CD14-positive monocyte (primary cell): ENCODE results near the gene SMYD3. TPM values are rescaled to one million over a fixed set of nuclear protein-coding genes. Genes with fewer than 3 reads are reported as not detected.

ENCODE experiments used
- DNase-seq, 3 donors: peaks; one replicate each; pipeline ENCODE4 v3.0.0-alpha.2; 2011 to 2022
- H2AFZ ChIP-seq: 2 replicates; pipeline ENCODE4 v1.6.0; 2012; ENCODE audit warnings: mild to moderate bottlenecking, low read depth, low read length, inconsistent platforms; ENCODE audit not compliant: insufficient read depth, poor library complexity, severe bottlenecking
- H3K27ac ChIP-seq, 2 donors: 1 replicate in 1 of 2; 2 replicates in 1 of 2; pipeline ENCODE4 v1.5.1; 2012 to 2013; ENCODE audit warnings: low read length in 2 of 2, control low read depth in 1 of 2, inconsistent platforms in 1 of 2, low read depth in 1 of 2, mild to moderate bottlenecking in 1 of 2
- H3K27me3 ChIP-seq, 2 donors: one replicate each; pipeline versions ENCODE4 v1.6.0 to v1.6.1; 2011 to 2013; ENCODE audit warnings: low read length in 2 of 2; ENCODE audit not compliant: control insufficient read depth in 2 of 2, insufficient read depth in 2 of 2
- H3K36me3 ChIP-seq, 2 donors: replicated peaks in 1 of 2; 1 replicate in 1 of 2; 2 replicates in 1 of 2; pipeline versions ENCODE4 v1.5.1 to v1.6.1; 2012 to 2013; ENCODE audit warnings: low read length in 2 of 2, control low read depth in 1 of 2, inconsistent platforms in 1 of 2, mild to moderate bottlenecking in 1 of 2; ENCODE audit not compliant: insufficient read depth in 2 of 2, control insufficient read depth in 1 of 2
- H3K4me1 ChIP-seq, 2 donors: 1 replicate in 1 of 2; 2 replicates in 1 of 2; pipeline versions ENCODE4 v1.5.1 to v1.6.1; 2012 to 2013; ENCODE audit warnings: low read length in 2 of 2, control low read depth in 1 of 2, inconsistent platforms in 1 of 2, mild to moderate bottlenecking in 1 of 2, moderate library complexity in 1 of 2; ENCODE audit not compliant: insufficient read depth in 2 of 2, control insufficient read depth in 1 of 2
- H3K4me2 ChIP-seq: replicated peaks from 2 replicates; pipeline ENCODE3; 2012; ENCODE audit warnings: low read length, moderate library complexity, mild to moderate bottlenecking; ENCODE audit not compliant: poor library complexity, severe bottlenecking; ENCODE audit errors: extremely low read depth
- H3K4me3 ChIP-seq, 3 experiments: fragments of 200-600 bp in 1 of 3; sonication (generic) in 1 of 3; replicated peaks in 1 of 3; 1 replicate in 2 of 3; 2 replicates in 1 of 3; pipeline ENCODE4 v1.5.1; 2011 to 2013; ENCODE audit warnings: low read length in 3 of 3, mild to moderate bottlenecking in 3 of 3, control low read depth in 2 of 3, low read depth in 2 of 3, inconsistent platforms in 1 of 3, moderate library complexity in 1 of 3
- H3K79me2 ChIP-seq: 2 replicates; pipeline ENCODE4 v1.6.0; 2012; ENCODE audit warnings: mild to moderate bottlenecking, control low read depth, inconsistent platforms, low read length, moderate library complexity; ENCODE audit not compliant: insufficient read depth
- H3K9ac ChIP-seq: 2 replicates; pipeline ENCODE4 v1.6.0; 2017; ENCODE audit warnings: low read length, mild to moderate bottlenecking; ENCODE audit not compliant: insufficient read depth, poor library complexity, severe bottlenecking
- H3K9me3 ChIP-seq, 2 donors: replicated peaks in 1 of 2; 1 replicate in 1 of 2; 2 replicates in 1 of 2; pipeline versions ENCODE4 v1.5.1 to v1.6.1; 2012 to 2013; ENCODE audit warnings: low read length in 2 of 2, control low read depth in 1 of 2; ENCODE audit not compliant: control insufficient read depth in 1 of 2, insufficient read depth in 1 of 2
- H4K20me1 ChIP-seq: 2 replicates; pipeline ENCODE4 v1.6.0; 2012; ENCODE audit warnings: mild to moderate bottlenecking, low read length, control low read depth, moderate library complexity; ENCODE audit not compliant: insufficient read depth
- H3K27ac Mint-ChIP-seq, 7 donors: one replicate each; pipeline ENCODE4 v1.8.0; 2020; ENCODE audit warnings: mild to moderate bottlenecking in 7 of 7, mixed read lengths in 7 of 7, moderate library complexity in 6 of 7, inconsistent platforms in 2 of 7
- H3K27me3 Mint-ChIP-seq, 3 donors: one replicate each; pipeline ENCODE4 v1.8.0; 2021 to 2022; ENCODE audit warnings: low read depth in 3 of 3, mild to moderate bottlenecking in 3 of 3, mixed read lengths in 3 of 3, moderate library complexity in 3 of 3, inconsistent platforms in 1 of 3
- H3K36me3 Mint-ChIP-seq, 2 donors: one replicate each; pipeline ENCODE4 v1.8.0; 2020; ENCODE audit warnings: mixed read lengths in 2 of 2, inconsistent platforms in 1 of 2, mild to moderate bottlenecking in 1 of 2
- H3K4me1 Mint-ChIP-seq: one replicate; pipeline ENCODE4 v1.8.0; 2020; ENCODE audit warnings: mild to moderate bottlenecking, mixed read lengths
- H3K4me3 Mint-ChIP-seq, 2 donors: one replicate each; pipeline ENCODE4 v1.8.0; 2020; ENCODE audit warnings: mild to moderate bottlenecking in 2 of 2, mixed read lengths in 2 of 2, moderate library complexity in 1 of 2
- H3K9me3 Mint-ChIP-seq, 7 donors: one replicate each; pipeline ENCODE4 v1.8.0; 2020 to 2022; ENCODE audit warnings: mixed read lengths in 7 of 7, mild to moderate bottlenecking in 6 of 7, moderate library complexity in 6 of 7, inconsistent platforms in 2 of 7
- CTCF ChIP-seq: fragments of 200-600 bp; IDR thresholded peaks from one replicate; pipeline ENCODE4 v1.8.0; 2022; ENCODE audit warnings: antibody characterized with exemption, mild to moderate bottlenecking
- WGBS: methylation state at CpG from one replicate; pipeline ENCODE4 v1.1.5; 2013; ENCODE audit warnings: missing lambda C conversion rate; ENCODE audit not compliant: insufficient coverage; 5-methylcytosine and 5-hydroxymethylcytosine counted together
- intact Hi-C, 2 donors: fragments of 100-400 bp; cut with micrococcal nuclease; formaldehyde crosslinking; loops; one replicate each; pipeline versions ENCODE4 v1.15.0 to v1.15.1; 2023
- polyA plus RNA-seq, 3 donors: library from polyadenylated mRNA; depleted of rRNA in 1 of 3; unstranded in 2 of 3; stranded (reverse) in 1 of 3; fragments of 300-500 nt in 2 of 3; fragments of >200 nt in 1 of 3; fragmentation: Illumina TruSeq in 2 of 3; gene quantifications; 1 replicate in 2 of 3; 2 replicates in 1 of 3; pipeline ENCODE4 v1.2.3, GENCODE V29; 2012 to 2021

Gene SMYD3
- polyA plus RNA-seq, 3 donors = 2.7 to 8.4 (median 4.0) TPM

- H3K9me3 ChIP-seq = peaks cover 0 to 3% of the 10 kb centered on the region in 2 donors
- no peak for DNase-seq
- H3K27ac ChIP-seq = no peak overlapping the region
- Mint-ChIP-seq H3K27ac (no peak overlapping the region), H3K27me3 (peaks cover 0 to 1% (median 0%) of the 10 kb centered on the region in 3 donors), H3K36me3 (peaks cover 0 to 6% of the 10 kb centered on the region in 2 donors), H3K4me3 (no peak overlapping the region), H3K4me1 (no peaks in the 10 kb centered on the region), H3K9me3 (peaks cover 0 to 8% (median 5%) of the 10 kb centered on the region in 7 donors)
- intact Hi-C loops = no loop called here
- H4K20me1 ChIP-seq = no peaks in the 10 kb centered on the region
- no peaks in the 10 kb centered on the region for H3K4me1 ChIP-seq
- no peaks in the 10 kb centered on the region for H3K36me3 ChIP-seq
- no peaks in the 10 kb centered on the region for H3K79me2 ChIP-seq
- H2AFZ ChIP-seq = no peak overlapping the region
- TF ChIP-seq CTCF = no peak
- WGBS = 82% methylated on average over 3 of the region's 5 CpGs
- H3K27me3 ChIP-seq = no peaks in the 10 kb centered on the region
- no peak overlapping the region for H3K9ac ChIP-seq
- no peak overlapping the region for H3K4me3 ChIP-seq
- H3K4me2 ChIP-seq = no peak overlapping the region
Measured at GRCh38 chr1:245763873-245764331, 743.2 kb downstream of the SMYD3 start.

GRCh38 chr1:245762396-245762910, 744.6 kb downstream of the SMYD3 start:
- Mint-ChIP-seq H3K4me1 (no peaks in the 10 kb centered on the region), H3K4me3 (no peak overlapping the region), H3K9me3 (peaks cover 2 to 15% (median 7%) of the 10 kb centered on the region in 7 donors), H3K36me3 (peaks cover 0 to 10% of the 10 kb centered on the region in 2 donors), H3K27me3 (peaks cover 0 to 1% (median 0%) of the 10 kb centered on the region in 3 donors), H3K27ac (no peak overlapping the region)
- H3K4me1 ChIP-seq = no peaks in the 10 kb centered on the region
- H3K4me2 ChIP-seq = no peak overlapping the region
- no peaks in the 10 kb centered on the region for H3K79me2 ChIP-seq
- DNase-seq = no peak
- no peak for TF ChIP-seq CTCF
- no peak overlapping the region for H3K27ac ChIP-seq
- no peak overlapping the region for H2AFZ ChIP-seq
- no peaks in the 10 kb centered on the region for H4K20me1 ChIP-seq
- WGBS = 97% methylated on average over 16 of the region's 19 CpGs
- H3K36me3 ChIP-seq = no peaks in the 10 kb centered on the region
- intact Hi-C loops = no loop called here
- no peak overlapping the region for H3K4me3 ChIP-seq
- H3K27me3 ChIP-seq = no peaks in the 10 kb centered on the region
- H3K9ac ChIP-seq = no peak overlapping the region
- peaks cover 0 to 3% of the 10 kb centered on the region in 2 donors for H3K9me3 ChIP-seq
